ENCODE data around the gene SYTL2. TPM values are rescaled to one million over a fixed set of nuclear protein-coding genes. Genes with fewer than 3 reads are reported as not detected.
A peak's percentile ranks its signal among the peaks of the same experiment; 100 is the strongest.

SYTL2 gene
- total and polyA plus RNA-seq, 2 experiments from 2014 or later: 3.4 to 7.2 TPM

- no peaks in the 10 kb centered on the region for H3K36me3 ChIP-seq (ENCODE audit: insufficient read depth)
- H3K4me2 ChIP-seq: peak overlapping the region; percentile 47
- TF ChIP-seq REST (IDR thresholded peaks at IDR 0.05; ENCODE audit: unreplicated experiment): no peak
- TF ChIP-seq ETS1 (IDR thresholded peaks at IDR 0.05): no peak
- no peak for TF ChIP-seq ZNF462 (CRISPR knock-in tag; IDR thresholded peaks at IDR 0.05)
- TF ChIP-seq NANOG (IDR thresholded peaks at IDR 0.05; ENCODE audit: borderline replicate concordance): no peak
- TF ChIP-seq ZNF331 (CRISPR knock-in tag; IDR thresholded peaks at IDR 0.05; ENCODE audit: low read depth): no peak
- peak overlapping the region; percentile 21; the same call in 1 of the 2 replicates for H3K4me3 ChIP-seq
- Mint-ChIP-seq H3K9me3 (no peaks in the 10 kb centered on the region), H3K27ac (peak overlapping the region; percentile 98), H3K36me3 (ENCODE audit: low read depth) (no peaks in the 10 kb centered on the region), H3K4me3 (peak overlapping the region; percentile 54; the same call in 2 of the 3 replicates), H3K27me3 (ENCODE audit: insufficient read depth, low read depth, poor library complexity) (peaks cover 7% of the 10 kb centered on the region), H3K4me1 (peaks cover 50% of the 10 kb centered on the region; the same call in 2 of the 3 replicates)
- no peaks in the 10 kb centered on the region for H4K20me1 ChIP-seq (replicated peaks; ENCODE audit: insufficient read depth)
- no peaks in the 10 kb centered on the region for H3F3A ChIP-seq (replicated peaks; ENCODE audit: low read depth)
- no peaks in the 10 kb centered on the region for H3K79me2 ChIP-seq (replicated peaks; ENCODE audit: insufficient read depth)
- H3K27me3 ChIP-seq (ENCODE audit: insufficient read depth): no peaks in the 10 kb centered on the region
- peak overlapping the region; percentile 98 for H3K27ac ChIP-seq (ENCODE audit: low read depth)
- ATAC-seq (no peak), DNase-seq (ENCODE audit: low spot score) (no peak)
- H3K4me1 ChIP-seq (ENCODE audit: insufficient read depth): peaks cover 44% of the 10 kb centered on the region
- H3K9me2 ChIP-seq (ENCODE audit: insufficient read depth): no peaks in the 10 kb centered on the region
- peak overlapping the region; percentile 3; the same call in 1 of the 2 replicates for H2AFZ ChIP-seq
These were observed 92.6 kb downstream of the SYTL2 start for GRCh38 chr11:85718126-85718943.

All from GM23338 (cell line).